DND-41 (cell line): Measurements from ENCODE around the gene BRD7.

ENCODE experiments used
- ATAC-seq: fragments of 200-7000 bp; cut with Tn5 transposase; 3 replicates; pipeline ENCODE4 v1.9.1; 2021; ENCODE audit warnings: low read depth; ENCODE audit not compliant: insufficient read depth
- DNase-seq: peaks from one replicate; pipeline ENCODE4 v3.0.0-alpha.2; 2020
- H2AFZ ChIP-seq: 2 replicates; pipeline ENCODE4 v1.6.0; 2012; ENCODE audit warnings: low read depth, low read length
- H3K27ac ChIP-seq: 2 replicates; pipeline ENCODE4 v1.5.1; 2012; ENCODE audit warnings: low read length, inconsistent platforms
- H3K27me3 ChIP-seq: fragments of 200-600 bp; sonication (generic); 2 replicates; pipeline ENCODE4 v1.6.0; 2012; ENCODE audit warnings: low read length, mild to moderate bottlenecking, inconsistent platforms; ENCODE audit not compliant: insufficient read depth, poor library complexity
- H3K36me3 ChIP-seq: 2 replicates; pipeline ENCODE4 v1.5.1; 2012; ENCODE audit warnings: low read length, inconsistent platforms; ENCODE audit not compliant: insufficient read depth
- H3K4me1 ChIP-seq: 2 replicates; pipeline ENCODE4 v1.5.1; 2012; ENCODE audit warnings: mild to moderate bottlenecking, low read length; ENCODE audit not compliant: insufficient read depth
- H3K4me2 ChIP-seq: 2 replicates; pipeline ENCODE4 v1.6.0; 2012; ENCODE audit warnings: mild to moderate bottlenecking, moderate library complexity, low read length, inconsistent platforms; ENCODE audit not compliant: insufficient read depth
- H3K4me3 ChIP-seq, 2 experiments: fragments of 200-600 bp in 1 of 2; shearing (Covaris generic) in 1 of 2; 2 replicates each; pipeline ENCODE4 v1.5.1; 2012 to 2016; ENCODE audit warnings: inconsistent platforms in 2 of 2, low read length in 2 of 2, mild to moderate bottlenecking in 2 of 2, low read depth in 1 of 2, moderate library complexity in 1 of 2
- H3K79me2 ChIP-seq: 2 replicates; pipeline ENCODE4 v1.6.0; 2012; ENCODE audit warnings: low read length, inconsistent platforms; ENCODE audit not compliant: insufficient read depth
- H3K9ac ChIP-seq: 2 replicates; pipeline ENCODE4 v1.6.0; 2012; ENCODE audit warnings: low read depth, mild to moderate bottlenecking, inconsistent platforms, low read length, moderate library complexity
- H3K9me3 ChIP-seq: 2 replicates; pipeline ENCODE4 v1.5.1; 2012; ENCODE audit warnings: low read length, moderate library complexity, mild to moderate bottlenecking, inconsistent platforms; ENCODE audit not compliant: insufficient read depth, severe bottlenecking
- H4K20me1 ChIP-seq: 2 replicates; pipeline ENCODE4 v1.6.0; 2012; ENCODE audit warnings: low read length; ENCODE audit not compliant: insufficient read depth
- CTCF ChIP-seq: IDR thresholded peaks from 2 replicates; pipeline ENCODE4 v1.5.1; 2012; ENCODE audit warnings: borderline replicate concordance, low read length, moderate library complexity, mild to moderate bottlenecking; ENCODE audit not compliant: poor library complexity, severe bottlenecking; ENCODE audit errors: extremely low read depth
- EZH2 ChIP-seq: IDR thresholded peaks from 3 replicates; pipeline ENCODE4 v1.6.1; 2012; ENCODE audit warnings: borderline replicate concordance, low read depth, mild to moderate bottlenecking, moderate library complexity, low read length, inconsistent platforms; ENCODE audit not compliant: severe bottlenecking

The BRD7 gene

DNA sequence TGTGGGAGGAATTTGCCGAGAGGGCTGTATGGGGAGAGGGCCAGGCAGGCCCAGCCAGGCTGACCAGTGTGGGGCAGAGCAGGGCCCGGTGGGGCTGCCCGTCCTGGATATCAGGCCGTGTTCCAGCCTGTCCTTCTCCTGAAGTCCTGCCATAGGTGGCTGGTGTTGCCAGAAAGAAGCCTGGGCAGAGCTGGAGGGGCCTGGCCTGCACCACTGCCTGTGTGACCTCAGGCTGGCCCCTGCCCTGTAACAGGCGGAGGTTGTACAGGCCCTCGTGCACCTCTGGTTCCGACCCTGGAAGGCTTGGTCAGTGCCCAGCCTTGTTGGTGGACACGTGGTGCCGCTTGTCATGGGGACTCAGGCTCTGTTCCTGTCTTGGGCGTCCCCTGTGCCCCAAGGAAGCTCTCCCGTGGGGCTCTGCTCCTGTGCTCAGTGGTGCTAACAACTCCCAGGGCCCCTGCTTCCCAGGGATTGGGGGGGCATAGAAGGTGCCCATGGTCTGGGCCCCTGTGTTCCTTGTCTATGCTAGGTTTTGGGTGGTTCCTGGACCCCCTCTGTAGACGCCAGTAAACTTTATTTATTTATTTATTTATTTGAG, 69.2 kb downstream of the BRD7 start:
- no peak for DNase-seq
- Histone ChIP-seq H4K20me1 (0 out of 2 replicates have a peak, but pooled peaks cover 3% of the 10 kb centered on the region), H3K36me3 (no peaks in the 10 kb centered on the region; the same call in 1 of the 2 replicates), H3K4me2 (no peak overlapping the region), H3K4me3 (no peak overlapping the region), H3K27me3 (no peaks in the 10 kb centered on the region), H3K9me3 (no peaks in the 10 kb centered on the region), H3K9ac (no peak overlapping the region), H2AFZ (no peak overlapping the region), H3K27ac (no peak overlapping the region), H3K4me1 (no peaks in the 10 kb centered on the region), H3K79me2 (no peaks in the 10 kb centered on the region)
- no peak for TF ChIP-seq CTCF
- TF ChIP-seq EZH2, result no peak
- ATAC-seq, result no peak

GRCh38 chr16:50298591-50299507, 69.9 kb downstream of the BRD7 start:
- no peaks in the 10 kb centered on the region for H3K4me1 ChIP-seq
- H3K4me3 ChIP-seq, result no peak overlapping the region
- H3K79me2 ChIP-seq, result no peaks in the 10 kb centered on the region
- H3K27me3 ChIP-seq, result no peaks in the 10 kb centered on the region
- TF ChIP-seq CTCF (no peak), EZH2 (no peak)
- no peak overlapping the region for H3K4me2 ChIP-seq
- H2AFZ ChIP-seq, result no peak overlapping the region
- no peaks in the 10 kb centered on the region; the same call in 1 of the 2 replicates for H3K36me3 ChIP-seq
- DNase-seq (no peak), ATAC-seq (no peak)
- no peak overlapping the region for H3K27ac ChIP-seq
- H4K20me1 ChIP-seq, result 0 out of 2 replicates have a peak, but pooled peaks cover 3% of the 10 kb centered on the region
- H3K9ac ChIP-seq, result no peak overlapping the region
- no peaks in the 10 kb centered on the region for H3K9me3 ChIP-seq

DNA sequence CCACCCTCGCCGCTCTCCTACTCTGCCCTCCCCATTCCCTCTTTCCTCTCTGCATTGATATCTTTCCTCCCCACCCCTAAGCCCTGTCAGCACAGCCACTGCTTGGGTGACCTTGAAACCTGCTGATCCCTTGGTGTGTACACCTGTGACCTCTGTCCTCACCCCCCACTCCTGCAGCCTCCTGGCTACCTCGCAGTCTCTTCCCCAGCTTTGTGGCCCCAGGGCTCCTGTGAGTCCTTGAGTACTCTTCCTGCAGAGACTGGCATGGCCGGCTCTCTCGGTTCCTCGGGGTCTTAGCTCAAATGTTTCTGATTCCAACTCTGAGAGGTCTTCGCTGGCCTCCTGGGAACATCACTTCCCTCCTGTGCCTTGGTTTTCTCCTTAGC, 70.7 kb downstream of the BRD7 start:
- H3K36me3 ChIP-seq, result no peaks in the 10 kb centered on the region; the same call in 1 of the 2 replicates
- no peak overlapping the region for H3K27ac ChIP-seq
- H3K4me2 ChIP-seq, result no peak overlapping the region
- no peak overlapping the region for H3K9ac ChIP-seq
- TF ChIP-seq EZH2 (no peak), CTCF (no peak)
- no peak overlapping the region for H2AFZ ChIP-seq
- H3K4me3 ChIP-seq, result no peak overlapping the region
- ATAC-seq (no peak), DNase-seq (no peak)
- H3K4me1 ChIP-seq, result no peaks in the 10 kb centered on the region
- H3K9me3 ChIP-seq, result no peaks in the 10 kb centered on the region
- H3K79me2 ChIP-seq, result no peaks in the 10 kb centered on the region
- 0 out of 2 replicates have a peak, but pooled peaks cover 3% of the 10 kb centered on the region for H4K20me1 ChIP-seq
- no peaks in the 10 kb centered on the region for H3K27me3 ChIP-seq
